Astrocyte of the hippocampus (primary cell): ENCODE data around the gene RAB35.

Experiments
- DNase-seq: peaks from one replicate; pipeline ENCODE4 v3.0.0; 2011; ENCODE audit warnings: low read depth, low spot score

RAB35 gene

DNA sequence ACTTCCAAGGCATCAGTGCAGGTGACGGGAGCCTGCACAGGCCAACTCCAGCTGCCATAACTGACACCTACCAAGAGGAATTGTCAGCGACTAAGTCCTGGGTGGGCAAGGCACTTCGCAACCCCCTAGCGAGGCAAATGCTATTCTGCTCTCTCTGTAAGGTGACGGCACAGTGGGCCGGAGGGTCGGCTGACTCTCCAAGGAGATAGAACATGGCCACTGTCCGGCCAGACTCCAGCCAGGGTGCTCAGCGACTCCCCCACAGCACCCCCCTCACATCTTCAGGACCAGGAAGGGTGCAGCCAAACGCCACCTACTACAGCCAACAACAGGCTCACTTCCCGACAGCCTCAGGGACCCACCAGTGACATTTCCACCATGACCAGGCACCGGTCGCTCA lies 13.2 kb downstream of the RAB35 start:
- no peak for DNase-seq

DNA sequence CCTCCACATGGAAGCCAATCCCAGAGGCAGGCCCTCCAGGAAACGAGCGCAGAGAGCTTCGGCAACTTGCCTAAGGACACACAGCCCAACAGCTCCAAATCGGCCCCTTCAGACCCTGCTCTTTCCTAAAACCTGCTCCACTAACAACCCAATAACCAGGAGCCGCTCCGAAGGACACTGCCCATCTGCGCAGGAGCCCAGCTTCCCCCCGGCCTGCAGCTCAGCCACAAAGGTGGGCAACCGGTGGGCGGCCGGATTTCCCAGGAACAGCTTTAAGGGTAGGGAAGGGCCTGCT lies 13.6 kb downstream of the RAB35 start:
- DNase-seq, result no peak

DNA sequence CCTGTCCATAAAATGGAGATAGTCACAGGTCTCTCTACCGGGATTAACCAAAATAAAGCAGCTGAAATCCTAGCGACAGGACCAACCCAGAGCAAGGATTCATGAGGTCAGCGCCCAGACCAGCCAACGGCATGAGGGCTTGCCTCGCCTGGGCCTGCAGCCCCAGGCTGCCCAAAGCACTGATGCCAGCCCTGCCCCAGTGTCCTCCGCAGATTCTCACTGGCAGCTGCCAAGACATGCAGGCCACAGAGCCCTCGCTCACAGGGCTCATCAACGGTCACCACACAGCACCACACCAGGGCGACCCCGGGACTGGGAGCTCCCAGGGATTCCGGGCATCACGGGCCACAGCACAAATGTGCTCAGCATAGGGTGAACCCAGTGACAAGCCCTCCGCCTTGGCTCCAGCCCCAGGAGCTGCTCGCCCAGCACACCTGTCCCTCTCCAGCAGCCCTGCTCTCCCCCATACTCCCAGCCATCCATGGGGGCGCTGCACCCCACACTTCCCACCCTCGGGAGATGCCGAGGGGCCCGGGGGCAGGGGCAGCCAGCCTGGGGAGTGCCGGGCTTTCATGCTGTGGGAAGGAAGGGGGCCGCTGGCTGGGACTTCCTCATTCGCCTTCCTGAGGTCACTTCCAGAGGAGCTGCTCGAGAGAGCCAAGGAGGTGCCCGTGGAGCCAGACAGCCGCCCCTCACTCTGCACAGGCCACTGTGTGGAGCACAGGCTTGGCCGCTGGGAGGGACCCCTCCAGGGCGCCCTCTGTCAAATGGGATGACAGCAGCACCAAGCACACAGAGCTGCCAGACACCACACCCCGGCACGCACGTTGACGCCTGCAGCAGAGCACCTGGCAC lies 14.1 kb downstream of the RAB35 start:
- DNase-seq, result no peak

DNA sequence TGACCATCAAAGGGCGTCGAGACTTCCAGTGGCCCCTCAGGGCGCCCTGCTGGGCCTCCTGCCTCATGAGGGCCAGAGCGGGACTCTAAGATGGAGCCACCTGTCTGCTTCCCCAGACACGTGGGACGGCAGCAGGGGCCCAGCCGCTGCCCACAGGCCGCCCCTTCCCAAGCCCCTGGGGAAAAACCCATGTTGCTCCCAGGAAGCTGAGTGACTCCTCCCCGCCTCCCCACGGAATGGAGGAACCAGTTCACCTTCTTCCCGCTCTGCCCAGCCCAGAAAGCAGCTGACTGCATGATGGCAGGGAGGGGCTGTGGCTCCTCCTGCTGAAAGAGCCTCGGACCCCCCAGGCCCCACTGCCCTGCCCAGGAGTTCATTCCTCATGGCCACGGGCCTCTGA lies 14.9 kb downstream of the RAB35 start:
- no peak for DNase-seq

DNA sequence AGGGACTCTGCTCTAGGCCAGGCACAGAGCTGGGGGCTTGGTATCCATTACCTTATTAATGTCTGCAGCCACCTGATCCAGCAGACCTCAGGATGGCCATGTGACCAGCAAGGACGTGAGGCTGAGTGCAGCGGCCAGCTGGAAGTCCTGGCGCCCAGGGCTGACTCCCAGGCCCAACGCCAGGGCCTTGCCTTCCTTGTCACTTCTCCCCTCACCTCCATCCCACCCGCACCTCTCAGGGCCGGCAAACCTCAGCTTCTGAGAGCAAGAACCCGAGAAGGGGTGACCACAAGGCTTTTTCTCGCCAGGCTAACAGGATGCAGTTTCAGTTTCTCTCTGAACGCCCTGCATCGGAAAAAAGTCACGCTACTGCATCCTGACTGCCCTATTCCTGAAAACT lies 15.4 kb downstream of the RAB35 start:
- DNase-seq, result peak; percentile 27

DNA sequence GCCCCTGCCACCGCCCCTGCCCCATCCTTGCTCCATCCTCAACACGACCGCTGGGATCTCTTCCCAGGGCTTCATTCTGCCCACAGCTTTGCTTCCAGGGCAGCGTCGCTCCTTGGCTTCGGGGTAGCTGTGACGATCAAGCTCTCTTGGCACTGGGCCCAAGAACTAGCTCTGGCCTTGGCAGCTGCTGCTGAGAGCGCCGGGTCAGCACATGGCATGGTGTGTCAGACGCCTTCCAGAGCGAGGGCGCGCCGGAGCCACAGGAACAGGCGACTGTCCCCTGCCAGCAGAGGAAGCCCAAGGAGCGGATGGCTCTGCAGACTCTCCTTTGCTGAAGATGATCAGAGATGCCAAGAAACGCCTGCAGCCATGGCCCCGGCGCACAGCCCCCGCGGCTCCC lies 15.9 kb downstream of the RAB35 start:
- DNase-seq, result peak; percentile 82

DNA sequence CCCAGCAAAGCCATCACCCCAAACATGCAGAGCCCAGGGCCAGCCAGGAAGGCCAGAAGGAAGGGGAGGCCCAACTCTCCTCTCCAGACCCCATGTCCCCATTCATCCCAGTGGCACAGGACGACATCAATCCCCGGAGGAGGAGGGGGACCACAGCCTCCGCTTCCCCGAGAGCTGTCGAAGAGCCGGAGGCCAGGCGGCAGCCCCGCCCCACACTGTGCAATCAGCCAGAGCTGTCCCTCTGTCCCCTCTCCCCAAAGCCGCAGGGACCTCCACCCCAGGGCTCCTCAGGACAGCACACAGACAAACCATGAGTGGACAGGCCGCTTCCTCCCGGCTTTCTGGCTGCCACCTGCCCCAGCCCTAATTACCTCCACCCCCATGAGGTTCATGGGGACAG lies 16.8 kb downstream of the RAB35 start:
- no peak for DNase-seq

DNA sequence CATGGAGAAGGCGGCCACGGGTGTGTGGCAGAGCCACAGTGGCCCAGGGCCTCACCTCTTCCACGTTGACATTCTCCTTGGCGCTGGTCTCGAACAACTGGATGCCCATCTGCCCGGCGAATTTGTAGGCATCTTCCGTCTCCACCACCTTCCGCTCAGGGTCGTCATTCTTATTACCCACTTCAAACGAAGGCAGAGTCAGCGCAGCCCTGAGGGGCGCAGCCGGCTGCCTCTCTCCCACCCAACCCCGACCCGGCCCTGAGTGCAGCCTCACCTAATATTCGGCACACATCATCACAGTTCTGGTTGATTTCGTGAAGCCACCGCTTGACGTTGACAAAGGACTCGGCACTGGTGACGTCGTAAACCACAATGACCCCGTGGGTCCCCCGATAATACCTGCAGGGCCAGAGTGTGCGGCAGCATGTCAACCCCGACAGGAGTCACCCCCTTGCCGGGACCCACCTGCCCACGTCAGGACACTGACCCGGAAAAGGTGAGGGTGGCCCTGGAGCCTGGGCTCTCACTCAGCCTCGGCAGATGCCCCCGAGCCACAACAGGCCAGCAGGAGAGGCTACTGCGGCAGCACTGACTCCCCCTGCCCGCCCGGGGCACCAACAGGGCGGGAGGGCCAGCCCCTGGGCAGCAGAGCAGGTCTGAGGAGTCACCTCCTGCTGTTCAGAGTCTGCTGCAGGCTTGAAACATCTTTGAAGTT lies 17.6 kb downstream of the RAB35 start:
- DNase-seq, result no peak

DNA sequence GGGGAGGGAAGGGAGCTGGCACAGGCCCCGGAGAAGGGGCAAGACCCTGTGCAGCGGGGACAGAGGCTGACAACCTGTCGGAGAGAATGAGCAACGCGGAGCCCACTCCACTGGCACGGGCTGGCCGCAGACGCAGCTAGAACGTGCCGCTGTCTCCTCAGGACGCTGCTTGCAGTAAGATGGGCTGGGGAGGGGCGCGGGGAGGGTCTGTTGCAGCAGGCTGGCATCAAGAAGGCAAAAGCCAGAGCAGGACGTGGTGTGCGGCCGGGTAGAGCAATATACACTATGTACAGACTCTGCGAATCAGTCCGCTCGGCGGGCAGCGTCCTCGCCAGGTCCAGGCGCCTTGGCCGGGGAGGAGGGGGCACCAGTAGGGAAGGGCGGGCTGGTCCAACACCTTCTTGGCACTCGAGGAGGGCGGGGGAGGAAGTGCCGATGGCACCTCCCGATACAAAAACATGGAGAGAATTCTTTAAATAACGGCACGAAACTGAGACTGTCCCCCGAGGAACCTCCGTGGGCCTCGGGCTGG lies 19.8 kb downstream of the RAB35 start:
- DNase-seq, result no peak

DNA sequence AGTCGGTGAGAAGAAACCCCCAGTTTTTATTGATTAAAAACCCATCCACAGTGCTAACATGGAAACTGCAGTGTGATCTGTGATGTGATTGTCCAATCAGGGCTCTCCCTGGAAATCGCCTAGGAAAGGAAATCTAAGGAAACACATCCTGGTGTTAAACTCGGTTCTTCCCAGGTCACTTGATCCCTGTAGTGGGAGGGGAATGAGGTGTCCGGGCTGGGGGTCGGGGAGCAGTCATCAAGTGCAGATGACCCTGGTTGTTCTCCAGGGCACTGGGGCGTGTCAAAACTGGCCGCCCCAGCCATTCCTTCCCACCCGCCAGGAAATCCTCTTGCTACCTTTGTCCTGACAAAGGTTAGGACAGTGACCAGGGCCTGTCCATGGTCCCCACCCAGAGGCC lies 20.8 kb downstream of the RAB35 start:
- no peak for DNase-seq

DNA sequence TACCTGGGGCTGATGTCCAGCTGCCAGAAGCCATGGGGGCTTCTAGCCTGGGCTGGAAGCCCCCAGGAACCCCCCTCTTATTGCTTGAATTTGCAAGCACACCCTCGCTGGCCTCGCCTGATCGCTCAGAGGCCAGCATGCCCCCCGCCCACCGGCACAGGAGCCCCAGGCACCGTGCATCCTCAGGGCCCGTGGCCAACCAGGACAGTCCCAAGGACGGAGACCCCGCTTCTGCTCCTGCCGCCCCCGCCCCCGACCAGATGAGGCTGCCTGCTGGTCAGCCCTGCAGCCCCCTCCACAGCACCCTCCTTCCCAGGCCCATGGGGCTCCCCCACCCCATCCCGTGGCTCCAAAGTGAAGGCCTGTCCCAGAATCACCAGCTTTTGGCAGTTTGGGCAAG lies 21.2 kb downstream of the RAB35 start:
- DNase-seq, result no peak

DNA sequence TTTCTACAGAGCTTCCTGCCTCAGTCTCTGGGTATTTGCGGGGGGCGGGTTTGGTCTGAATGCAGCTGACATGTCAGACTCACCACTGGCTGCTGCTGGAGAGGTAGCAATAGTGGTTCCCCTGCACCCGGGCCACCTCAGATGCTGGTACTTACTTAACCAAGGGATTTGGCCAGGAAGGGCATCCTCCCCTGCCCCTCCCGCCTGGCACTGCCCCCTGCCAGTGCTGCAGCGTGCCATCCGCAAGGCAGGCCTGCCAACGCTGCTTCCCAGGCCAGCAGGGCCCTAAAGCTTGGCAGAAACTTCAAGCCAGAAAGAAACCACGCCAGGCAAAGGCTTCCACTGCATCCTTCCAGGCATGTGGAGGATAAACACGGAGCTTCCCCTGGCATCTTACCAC lies 22.1 kb downstream of the RAB35 start:
- DNase-seq, result no peak

DNA sequence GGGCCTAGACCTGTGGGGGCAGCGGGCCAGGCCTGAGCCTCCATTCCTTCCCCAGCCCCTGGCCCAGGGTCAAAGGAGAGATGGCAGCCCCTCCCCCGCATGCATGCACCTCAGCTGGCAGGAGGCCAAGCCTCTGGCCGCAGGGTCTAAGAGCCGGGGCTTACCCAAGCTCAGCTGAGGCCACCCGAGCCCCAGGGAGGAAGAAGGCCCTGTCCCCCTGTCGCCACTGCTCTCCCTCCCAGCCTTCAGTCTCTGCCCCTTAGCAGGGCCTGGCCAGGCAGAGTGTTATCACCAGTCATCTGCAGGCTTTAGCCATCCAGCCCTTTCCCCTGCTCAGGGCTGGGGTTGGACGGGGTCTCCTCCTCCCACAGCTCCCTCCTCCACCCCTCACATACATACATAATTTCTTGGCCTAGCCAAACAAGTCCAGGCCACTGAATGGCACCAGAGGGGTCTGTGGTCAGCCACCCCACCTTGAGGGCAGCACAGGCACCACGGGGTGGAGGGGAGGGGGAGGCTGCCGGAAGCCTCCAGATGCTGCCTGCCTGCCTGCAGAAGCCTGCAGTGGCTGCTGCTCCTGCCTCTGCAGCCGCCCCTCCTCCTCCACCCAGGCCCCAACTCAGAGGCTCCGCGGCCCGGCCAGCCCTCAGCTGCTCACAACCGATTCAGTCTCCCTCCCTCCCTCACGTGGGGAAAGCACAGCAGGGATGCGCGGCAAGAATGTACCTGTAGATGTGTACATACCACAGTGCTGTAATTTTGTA lies 22.8 kb downstream of the RAB35 start:
- DNase-seq, result peak; percentile 57

DNA sequence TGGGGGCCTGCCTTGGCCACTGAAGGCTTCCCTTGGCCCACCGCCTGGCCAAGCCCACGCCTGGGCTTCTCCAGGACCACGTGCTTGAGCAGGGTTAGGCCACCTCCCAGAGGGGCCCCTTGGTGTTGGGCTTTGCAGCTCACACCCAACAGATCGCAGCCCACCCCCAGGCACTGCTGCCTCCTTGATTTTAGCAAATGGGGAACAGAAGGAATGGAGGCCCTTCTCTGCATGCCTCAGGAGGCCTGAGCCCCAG lies 23.3 kb downstream of the RAB35 start:
- DNase-seq, result no peak

DNA sequence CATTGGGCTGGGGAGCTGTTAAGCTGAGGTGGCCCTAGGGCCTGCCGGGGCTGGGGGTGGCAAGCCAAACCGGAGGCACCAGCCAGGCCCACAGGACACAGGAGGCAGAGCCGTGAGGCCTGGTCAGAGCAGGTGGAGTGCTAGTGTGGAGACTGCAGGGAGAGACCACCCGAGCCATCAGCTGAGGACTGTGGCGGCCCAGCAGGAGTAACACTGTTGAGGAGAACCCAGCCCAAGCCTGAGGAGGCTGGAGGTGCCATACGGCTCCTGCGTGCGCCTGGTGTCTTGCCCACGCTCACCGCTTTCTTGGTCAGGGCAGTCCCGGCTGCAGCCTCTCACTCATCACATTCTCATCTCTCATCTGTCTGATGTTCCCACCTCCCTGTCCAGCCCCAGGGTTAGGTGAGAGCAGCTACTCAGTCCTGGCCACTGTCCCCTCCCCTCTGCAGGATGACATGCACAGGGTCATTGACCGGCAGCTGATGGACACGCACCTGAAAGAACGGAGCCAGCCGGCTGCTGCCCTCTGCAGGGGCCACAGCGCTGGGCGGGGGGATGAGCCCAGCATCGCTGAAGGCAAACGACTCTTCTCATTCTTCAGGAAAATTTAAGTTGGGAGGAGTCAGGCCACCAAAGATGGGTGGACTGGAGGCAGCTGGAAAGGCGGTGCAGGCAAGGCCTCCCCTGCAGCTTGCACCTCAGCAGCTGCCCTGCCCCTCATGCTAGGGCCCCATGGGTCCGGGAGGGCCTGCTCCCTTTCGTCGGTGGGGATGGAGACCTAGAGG lies 23.8 kb downstream of the RAB35 start:
- DNase-seq, result no peak

DNA sequence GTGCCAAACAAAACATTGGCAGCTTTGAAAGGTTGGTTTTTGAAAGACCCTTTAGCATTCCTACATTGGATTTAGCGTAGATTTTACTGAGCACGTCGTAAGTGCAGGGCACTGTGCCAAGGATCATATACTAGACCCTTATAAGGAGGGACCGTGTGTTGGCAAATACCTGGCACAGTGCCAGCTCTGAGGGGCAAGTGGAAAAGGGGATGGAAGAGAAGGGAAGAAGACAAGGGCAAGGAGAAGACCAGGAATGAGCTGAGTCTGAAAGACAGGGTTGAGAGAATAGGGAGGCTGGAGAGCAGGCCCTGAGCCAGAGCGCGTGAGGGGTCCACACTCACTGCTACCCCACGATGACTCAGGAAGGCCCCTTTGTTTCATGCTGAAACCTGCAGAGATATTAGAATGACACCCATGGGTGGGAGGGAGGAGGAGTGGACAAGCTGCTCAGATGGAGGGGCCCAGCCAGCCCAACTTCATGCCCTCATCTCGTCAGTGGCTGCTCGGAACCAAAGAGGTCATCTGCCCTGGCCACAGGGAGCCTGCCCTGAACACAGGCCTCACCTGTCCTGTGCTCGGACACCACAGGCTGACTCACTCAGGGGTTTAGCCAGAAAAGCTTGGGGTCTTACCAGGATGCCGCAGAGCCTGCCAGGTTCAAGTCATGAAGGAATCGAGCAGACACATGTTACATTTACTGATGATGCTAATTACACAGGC lies 25.0 kb downstream of the RAB35 start:
- peak; percentile 26 for DNase-seq

DNA sequence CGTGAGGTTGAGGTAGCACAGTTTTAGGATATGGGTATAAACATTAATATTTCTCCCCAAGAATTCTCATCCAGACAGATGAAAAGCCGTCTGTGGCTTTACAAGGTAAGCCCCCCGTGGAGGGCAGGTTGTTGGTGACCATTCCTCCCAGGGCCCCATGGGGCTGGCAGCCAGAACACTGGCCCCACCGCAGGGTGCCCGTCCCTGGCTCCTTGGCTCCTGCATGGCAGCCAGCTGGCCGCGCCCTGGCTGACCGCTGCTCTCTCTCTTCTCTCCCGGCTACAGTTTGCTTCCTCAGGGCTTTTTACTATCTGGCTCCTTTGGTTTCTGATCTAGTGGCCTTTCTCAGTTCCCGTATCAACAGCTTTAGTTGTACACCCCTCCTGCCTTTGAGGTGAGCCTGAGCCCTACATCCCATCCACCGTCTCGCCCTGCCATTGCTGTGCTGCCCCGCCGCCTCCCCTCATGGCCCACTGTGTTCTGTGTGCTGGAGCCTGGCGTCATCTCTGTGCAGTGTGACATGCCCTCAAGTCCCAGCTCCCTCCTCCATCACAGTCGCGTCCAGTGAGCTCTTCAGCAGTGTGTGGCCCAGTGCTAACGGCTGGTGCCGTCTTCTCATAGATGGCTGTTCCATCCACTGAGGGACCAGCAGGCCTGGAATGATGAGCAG lies 25.8 kb downstream of the RAB35 start:
- no peak for DNase-seq

DNA sequence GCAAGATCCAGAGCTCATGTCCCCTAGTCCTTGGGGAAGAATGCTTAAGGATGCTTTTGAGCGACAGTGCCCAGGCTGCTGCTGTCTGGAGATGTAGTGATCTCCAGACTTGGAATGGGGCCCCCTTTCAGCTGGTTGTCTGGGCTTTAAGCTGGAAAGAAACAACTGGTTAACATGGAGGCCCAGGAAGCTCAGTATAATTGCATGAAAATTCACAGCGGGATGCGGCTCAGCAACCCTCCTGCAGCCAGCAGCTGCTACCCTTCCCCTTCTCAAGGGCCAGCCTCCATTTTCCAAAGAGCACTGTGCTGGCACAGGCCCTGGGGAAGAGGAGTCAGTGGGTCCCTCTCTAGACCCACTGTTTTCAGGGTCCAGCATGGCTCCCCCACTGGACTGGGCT lies 26.3 kb downstream of the RAB35 start:
- DNase-seq, result no peak

DNA sequence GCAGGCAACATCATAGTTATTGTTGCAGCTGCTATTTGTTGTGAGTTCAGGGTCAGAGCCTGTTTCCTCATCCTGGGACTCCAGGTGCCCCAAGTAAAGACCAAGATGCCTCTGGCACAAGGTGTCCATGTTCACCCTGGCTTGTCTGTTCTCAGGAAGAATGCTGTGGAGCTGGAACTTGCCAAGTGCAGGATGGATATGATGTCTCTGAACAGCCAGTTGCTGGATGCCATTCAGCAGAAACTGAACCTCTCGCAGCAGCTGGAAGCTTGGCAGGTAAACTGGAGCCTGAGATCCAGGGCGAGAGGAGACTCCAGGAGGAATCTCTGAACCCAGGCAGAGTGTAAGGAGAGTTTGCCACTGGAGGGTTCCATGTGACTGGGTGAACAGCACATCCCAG lies 26.8 kb downstream of the RAB35 start:
- DNase-seq, result no peak

DNA sequence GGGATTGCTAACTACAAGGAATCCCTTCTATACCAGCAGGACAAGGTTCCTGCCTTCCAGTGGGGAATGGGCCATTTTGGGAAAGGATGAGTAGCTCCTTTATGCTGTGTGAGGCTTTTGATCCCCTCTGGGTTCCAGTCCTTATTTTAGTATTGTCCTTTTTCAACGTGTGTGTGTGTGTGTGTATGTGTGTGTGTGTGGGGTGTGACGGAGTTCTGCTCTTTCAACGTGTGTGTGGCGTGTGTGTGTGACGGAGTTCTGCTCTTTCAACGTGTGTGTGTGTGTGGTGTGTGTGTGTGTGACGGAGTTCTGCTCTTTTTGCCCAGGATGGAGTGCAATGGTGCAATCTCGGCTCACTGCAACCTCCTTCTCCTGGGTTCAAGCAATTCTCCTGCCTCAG lies 27.4 kb downstream of the RAB35 start:
- no peak for DNase-seq
